ENCODE results near the gene CCDC117. TPM values are rescaled to one million over a fixed set of nuclear protein-coding genes. Genes with fewer than 3 reads are reported as not detected.

CCDC117 gene
- total RNA-seq, 4 donors from 2014 or later = 23.2 to 40.1 (median 30.5) TPM

- Histone ChIP-seq H3K4me1 (no peaks in the 10 kb centered on the region), H3K27me3 (no peaks in the 10 kb centered on the region), H3K9me3 (no peaks in the 10 kb centered on the region), H3K36me3 (no peaks in the 10 kb centered on the region), H3K27ac (no peak overlapping the region), H3K4me3 (no peak overlapping the region)
- ATAC-seq = no peak
- no peak for DNase-seq
- intact Hi-C loops (cut with DNase I; ENCODE audit: low total_unique reads) = no loop called here
- no peak for TF ChIP-seq POLR2A (IDR thresholded peaks at IDR 0.05)
- TF ChIP-seq, protein P1, sequence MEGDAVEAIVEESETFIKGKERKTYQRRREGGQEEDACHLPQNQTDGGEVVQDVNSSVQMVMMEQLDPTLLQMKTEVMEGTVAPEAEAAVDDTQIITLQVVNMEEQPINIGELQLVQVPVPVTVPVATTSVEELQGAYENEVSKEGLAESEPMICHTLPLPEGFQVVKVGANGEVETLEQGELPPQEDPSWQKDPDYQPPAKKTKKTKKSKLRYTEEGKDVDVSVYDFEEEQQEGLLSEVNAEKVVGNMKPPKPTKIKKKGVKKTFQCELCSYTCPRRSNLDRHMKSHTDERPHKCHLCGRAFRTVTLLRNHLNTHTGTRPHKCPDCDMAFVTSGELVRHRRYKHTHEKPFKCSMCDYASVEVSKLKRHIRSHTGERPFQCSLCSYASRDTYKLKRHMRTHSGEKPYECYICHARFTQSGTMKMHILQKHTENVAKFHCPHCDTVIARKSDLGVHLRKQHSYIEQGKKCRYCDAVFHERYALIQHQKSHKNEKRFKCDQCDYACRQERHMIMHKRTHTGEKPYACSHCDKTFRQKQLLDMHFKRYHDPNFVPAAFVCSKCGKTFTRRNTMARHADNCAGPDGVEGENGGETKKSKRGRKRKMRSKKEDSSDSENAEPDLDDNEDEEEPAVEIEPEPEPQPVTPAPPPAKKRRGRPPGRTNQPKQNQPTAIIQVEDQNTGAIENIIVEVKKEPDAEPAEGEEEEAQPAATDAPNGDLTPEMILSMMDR (IDR thresholded peaks at IDR 0.05 in 4 of 5, conservative IDR thresholded peaks at IDR 0.05 in 1 of 5) = no peak
- in situ Hi-C loops (cut with MboI; ENCODE audit: low sequenced_read_pairs in 4 of 4) = loop anchor here (5.0 to 25.0 kb wide), 3 partner anchors 225 to 772 kb away; no protein-coding TSS in a partner anchor
Measured at GRCh38 chr22:28826921-28827320, 54.4 kb downstream of the CCDC117 start.

- Histone ChIP-seq H3K4me1 (no peaks in the 10 kb centered on the region), H3K36me3 (no peaks in the 10 kb centered on the region), H3K4me3 (no peak overlapping the region), H3K9me3 (no peaks in the 10 kb centered on the region), H3K27me3 (no peaks in the 10 kb centered on the region), H3K27ac (no peak overlapping the region)
- TF ChIP-seq POLR2A (IDR thresholded peaks at IDR 0.05) = no peak
- TF ChIP-seq, protein P1 (IDR thresholded peaks at IDR 0.05 in 4 of 5, conservative IDR thresholded peaks at IDR 0.05 in 1 of 5) = peak; percentile 92 to 98 (median 98)
- ATAC-seq = peak; percentile 79 to 86
- intact Hi-C loops (cut with DNase I; ENCODE audit: low total_unique reads) (loop anchor here (1.0 to 2.0 kb wide), 2 partner anchors 39 to 229 kb away; no protein-coding TSS in a partner anchor), in situ Hi-C loops (cut with MboI; ENCODE audit: low sequenced_read_pairs in 4 of 4) (loop anchor here (5.0 to 25.0 kb wide), 3 partner anchors 227 to 775 kb away; no protein-coding TSS in a partner anchor)
- peak; percentile 44 to 59 for DNase-seq
Measured at GRCh38 chr22:28829358-28830181, 57.1 kb downstream of the CCDC117 start.

DNA sequence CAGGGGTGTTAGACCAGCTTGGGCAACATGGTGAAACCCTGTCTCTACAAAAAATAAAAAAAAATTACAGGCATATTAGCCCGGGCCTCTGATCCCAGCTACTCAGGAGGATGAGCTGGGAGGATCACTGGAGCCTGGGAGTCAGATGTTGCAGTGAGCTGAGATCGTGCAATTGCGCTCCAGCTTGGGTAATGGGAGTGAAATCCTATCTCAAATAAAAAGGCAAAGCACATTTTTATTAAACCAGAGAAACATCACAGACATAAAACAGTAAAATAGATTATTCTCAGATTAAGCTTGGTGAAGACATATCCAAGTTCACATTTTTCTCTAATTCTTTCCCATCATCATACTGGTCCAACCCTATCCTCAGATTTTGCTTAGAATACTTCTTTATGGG lies 57.9 kb downstream of the CCDC117 start:
- intact Hi-C loops (cut with DNase I; ENCODE audit: low total_unique reads) = no loop called here
- Histone ChIP-seq H3K27ac (no peak overlapping the region), H3K4me3 (no peak overlapping the region), H3K4me1 (no peaks in the 10 kb centered on the region), H3K9me3 (no peaks in the 10 kb centered on the region), H3K27me3 (no peaks in the 10 kb centered on the region), H3K36me3 (no peaks in the 10 kb centered on the region)
- in situ Hi-C loops (cut with MboI; ENCODE audit: low sequenced_read_pairs in 4 of 4) = loop anchor here in 2 of 4 donors (5.0 to 25.0 kb wide), 2 partner anchors 228 to 768 kb away; no protein-coding TSS in a partner anchor
- DNase-seq (no peak), ATAC-seq (no peak)
- TF ChIP-seq, protein P1 (IDR thresholded peaks at IDR 0.05 in 4 of 5, conservative IDR thresholded peaks at IDR 0.05 in 1 of 5) = no peak
- TF ChIP-seq POLR2A (IDR thresholded peaks at IDR 0.05) = no peak

DNA sequence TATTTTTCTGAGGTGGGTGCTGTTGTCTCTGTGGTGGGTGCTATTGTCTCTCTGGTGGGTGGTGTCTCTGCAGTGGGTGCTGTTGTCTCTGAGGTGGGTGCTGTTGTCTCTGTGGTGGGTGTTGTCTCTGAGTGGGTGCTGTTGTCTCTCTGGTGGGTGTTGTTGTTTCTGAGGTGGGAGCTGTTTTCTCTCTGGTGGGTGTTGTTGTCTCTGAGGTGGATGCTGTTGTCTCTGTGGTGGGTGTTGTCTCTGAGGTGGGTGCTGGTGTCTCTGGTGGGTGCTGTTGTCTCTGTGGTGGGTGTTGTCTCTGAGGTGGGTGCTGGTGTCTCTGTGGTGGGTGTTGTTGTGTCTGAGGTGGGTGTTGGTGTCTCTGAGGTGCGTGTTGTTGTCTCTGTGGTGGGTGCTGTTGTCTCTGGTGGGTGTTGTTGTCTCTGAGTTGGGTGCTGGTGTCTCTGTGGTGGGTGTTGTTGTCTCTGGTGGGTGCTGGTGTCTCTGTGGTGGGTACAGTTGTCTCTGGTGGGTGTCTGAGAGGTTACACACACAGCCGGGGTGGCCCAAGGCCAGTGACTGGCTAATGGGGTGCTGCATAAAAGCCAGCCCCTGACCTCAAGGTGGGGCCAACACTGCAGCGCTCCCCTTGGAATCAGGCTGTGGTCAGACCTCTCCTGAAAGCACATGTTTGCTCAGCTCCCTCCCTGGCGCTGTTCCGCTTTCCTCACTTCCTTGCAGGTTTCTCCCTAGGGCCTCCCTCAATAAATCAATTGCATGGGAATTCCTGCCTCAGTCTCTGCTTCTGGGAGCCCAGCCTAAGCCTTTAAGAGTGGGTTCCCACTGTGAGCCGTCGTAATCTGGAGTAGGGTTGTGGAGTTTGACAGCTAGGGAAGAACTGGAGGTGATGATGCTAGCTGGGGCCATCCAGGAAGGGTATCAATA lies 58.9 kb downstream of the CCDC117 start:
- H3K27me3 ChIP-seq = no peaks in the 10 kb centered on the region
- intact Hi-C loops (cut with DNase I; ENCODE audit: low total_unique reads) (no loop called here), in situ Hi-C loops (cut with MboI; ENCODE audit: low sequenced_read_pairs in 4 of 4) (loop anchor here in 2 of 4 donors (5.0 to 25.0 kb wide), 2 partner anchors 229 to 769 kb away; no protein-coding TSS in a partner anchor)
- no peak overlapping the region for H3K27ac ChIP-seq
- H3K4me1 ChIP-seq = no peaks in the 10 kb centered on the region
- H3K9me3 ChIP-seq = no peaks in the 10 kb centered on the region
- no peaks in the 10 kb centered on the region for H3K36me3 ChIP-seq
- TF ChIP-seq, protein P1 (IDR thresholded peaks at IDR 0.05 in 4 of 5, conservative IDR thresholded peaks at IDR 0.05 in 1 of 5) = no peak
- TF ChIP-seq POLR2A (IDR thresholded peaks at IDR 0.05) = no peak
- H3K4me3 ChIP-seq = no peak overlapping the region
- DNase-seq (no peak), ATAC-seq (no peak)
